ENCODE results near the gene SUB1. TPM values are rescaled to one million over a fixed set of nuclear protein-coding genes. Genes with fewer than 3 reads are reported as not detected.
"Not testable (repeated sequence)": the region's sequence is repeated elsewhere in the genome, so short reads cannot be mapped to it uniquely, and the experiment has no call there.

The SUB1 gene
- total and polyA plus RNA-seq, 4 experiments from 2014 or later = 204 to 578 (median 357) TPM

- Mint-ChIP-seq H3K36me3 (peaks cover 9 to 33% of the 10 kb centered on the region in 2 donors), H3K4me3 (no peak overlapping the region), H3K9me3 (peaks cover 0 to 2% (median 0%) of the 10 kb centered on the region in 8 donors), H3K4me1 (peaks cover 0 to 5% (median 4%) of the 10 kb centered on the region in 4 donors), H3K27ac (peak overlapping the region in 2 of 7 donors; percentile 2 to 57), H3K27me3 (no peaks in the 10 kb centered on the region)
- H3K4me3 ChIP-seq (ENCODE audit: low read length in 2 of 2) = no peak overlapping the region
- intact Hi-C loops (cut with micrococcal nuclease) = no loop called here
- POLR2A ChIA-PET (ENCODE audit: partially characterized antibody) = no interaction called here
- no peak overlapping the region for H3K27ac ChIP-seq (ENCODE audit: low read depth, low read length)
- H3K9me3 ChIP-seq (ENCODE audit: control insufficient read depth in 1 of 2, low read length in 2 of 2) = no peaks in the 10 kb centered on the region
- CTCF ChIA-PET (ENCODE audit: partially characterized antibody) = interaction anchor here (1.4 to 1.5 kb wide), 2 partner anchors 20 to 25 kb away, joined by 3 to 4 read pairs; no protein-coding TSS in a partner anchor
- no peaks in the 10 kb centered on the region for H3K36me3 ChIP-seq (ENCODE audit: insufficient read depth, low read length)
- DNase-seq = no peak
- no peaks in the 10 kb centered on the region for H3K27me3 ChIP-seq (ENCODE audit: insufficient read depth, low read length)
- no peaks in the 10 kb centered on the region for H3K4me1 ChIP-seq (ENCODE audit: insufficient read depth, low read length)
Observed at GRCh38 chr5:32565145-32565544, 20.2 kb upstream of the SUB1 start.

GRCh38 chr5:32566319-32567111 is 18.8 kb upstream of the SUB1 start:
- H3K9me3 Mint-ChIP-seq = peaks cover 0 to 2% (median 0%) of the 10 kb centered on the region in 8 donors
- DNase-seq = no peak
- H3K36me3 ChIP-seq (ENCODE audit: insufficient read depth, low read length) = no peaks in the 10 kb centered on the region
- H3K4me3 Mint-ChIP-seq = no peak overlapping the region
- H3K4me3 ChIP-seq (ENCODE audit: low read length in 2 of 2) = no peak overlapping the region
- no peak overlapping the region for H3K27ac ChIP-seq (ENCODE audit: low read depth, low read length)
- H3K27ac Mint-ChIP-seq = peak overlapping the region in 2 of 7 donors; percentile 5 to 9
- no peaks in the 10 kb centered on the region for H3K4me1 ChIP-seq (ENCODE audit: insufficient read depth, low read length)
- H3K4me1 Mint-ChIP-seq = peaks cover 0 to 5% (median 3%) of the 10 kb centered on the region in 4 donors
- intact Hi-C loops (cut with micrococcal nuclease) = no loop called here
- POLR2A ChIA-PET (ENCODE audit: partially characterized antibody) = no interaction called here
- H3K9me3 ChIP-seq (ENCODE audit: control insufficient read depth in 1 of 2, low read length in 2 of 2) = no peaks in the 10 kb centered on the region
- H3K27me3 ChIP-seq (ENCODE audit: insufficient read depth, low read length) = no peaks in the 10 kb centered on the region
- CTCF ChIA-PET (ENCODE audit: partially characterized antibody) = interaction anchor here (1.5 kb wide), 1 partner anchor 24 kb away, joined by 3 read pairs; no protein-coding TSS in a partner anchor
- H3K36me3 Mint-ChIP-seq = peaks cover 9 to 25% of the 10 kb centered on the region in 2 donors
- H3K27me3 Mint-ChIP-seq = no peaks in the 10 kb centered on the region

- Histone ChIP-seq H3K27me3 (ENCODE audit: insufficient read depth, low read length) (no peaks in the 10 kb centered on the region), H3K4me3 (ENCODE audit: low read length in 2 of 2) (no peak overlapping the region), H3K27ac (ENCODE audit: low read depth, low read length) (no peak overlapping the region), H3K4me1 (ENCODE audit: insufficient read depth, low read length) (no peaks in the 10 kb centered on the region), H3K9me3 (ENCODE audit: control insufficient read depth in 1 of 2, low read length in 2 of 2) (no peaks in the 10 kb centered on the region), H3K36me3 (ENCODE audit: insufficient read depth, low read length) (no peaks in the 10 kb centered on the region)
- Mint-ChIP-seq H3K4me1 (peaks cover 0 to 1% (median under 1%) of the 10 kb centered on the region in 4 donors), H3K27ac (no peak overlapping the region), H3K9me3 (no peaks in the 10 kb centered on the region), H3K4me3 (no peak overlapping the region), H3K27me3 (no peaks in the 10 kb centered on the region), H3K36me3 (peaks cover 5 to 10% of the 10 kb centered on the region in 2 donors)
- intact Hi-C loops (cut with micrococcal nuclease) = no loop called here
- CTCF ChIA-PET (ENCODE audit: partially characterized antibody) = interaction anchor here (0.9 kb wide), 1 partner anchor 82 kb away, joined by 3 read pairs; no protein-coding TSS in a partner anchor
- POLR2A ChIA-PET (ENCODE audit: partially characterized antibody) = no interaction called here
- DNase-seq = no peak
Observed at GRCh38 chr5:32571128-32571527, 14.2 kb upstream of the SUB1 start.

- ChIA-PET CTCF (ENCODE audit: partially characterized antibody) (interaction anchor here (0.6 to 3.1 kb wide), 2 partner anchors 17 to 79 kb away, joined by 3 to 13 read pairs; no protein-coding TSS in a partner anchor), POLR2A (ENCODE audit: partially characterized antibody) (interaction anchor here (0.9 to 1.1 kb wide), 2 partner anchors 10 to 42 kb away, joined by 3 to 4 read pairs; no protein-coding TSS in a partner anchor)
- no peaks in the 10 kb centered on the region for H3K9me3 Mint-ChIP-seq
- H3K27ac Mint-ChIP-seq = no peak overlapping the region
- Histone ChIP-seq H3K27ac (ENCODE audit: low read depth, low read length) (no peak overlapping the region), H3K4me3 (ENCODE audit: low read length in 2 of 2) (no peak overlapping the region), H3K9me3 (ENCODE audit: control insufficient read depth in 1 of 2, low read length in 2 of 2) (no peaks in the 10 kb centered on the region), H3K27me3 (ENCODE audit: insufficient read depth, low read length) (no peaks in the 10 kb centered on the region), H3K36me3 (ENCODE audit: insufficient read depth, low read length) (no peaks in the 10 kb centered on the region), H3K4me1 (ENCODE audit: insufficient read depth, low read length) (no peaks in the 10 kb centered on the region)
- no peaks in the 10 kb centered on the region for H3K27me3 Mint-ChIP-seq
- intact Hi-C loops (cut with micrococcal nuclease) = no loop called here
- H3K4me3 Mint-ChIP-seq = no peak overlapping the region
- DNase-seq = no peak
- peaks cover 0 to 5% of the 10 kb centered on the region in 2 donors for H3K36me3 Mint-ChIP-seq
- H3K4me1 Mint-ChIP-seq = peaks cover 0 to 1% (median under 1%) of the 10 kb centered on the region in 4 donors
Observed at GRCh38 chr5:32572778-32573480, 12.4 kb upstream of the SUB1 start.

GRCh38 chr5:32573481-32573854 is 11.9 kb upstream of the SUB1 start:
- ChIA-PET CTCF (ENCODE audit: partially characterized antibody) (interaction anchor here (0.6 to 3.1 kb wide), 2 partner anchors 16 to 79 kb away, joined by 3 to 13 read pairs; no protein-coding TSS in a partner anchor), POLR2A (ENCODE audit: partially characterized antibody) (interaction anchor here (1.1 kb wide), 1 partner anchor 10 kb away, joined by 3 read pairs; no protein-coding TSS in a partner anchor)
- H3K36me3 Mint-ChIP-seq; H3K9me3 Mint-ChIP-seq; H3K27me3 ChIP-seq (ENCODE audit: insufficient read depth, low read length); DNase-seq; H3K9me3 ChIP-seq (ENCODE audit: control insufficient read depth in 1 of 2, low read length in 2 of 2); H3K4me1 Mint-ChIP-seq; H3K4me1 ChIP-seq (ENCODE audit: insufficient read depth, low read length); H3K27ac Mint-ChIP-seq; H3K27ac ChIP-seq (ENCODE audit: low read depth, low read length); intact Hi-C loops (cut with micrococcal nuclease); H3K27me3 Mint-ChIP-seq; H3K36me3 ChIP-seq (ENCODE audit: insufficient read depth, low read length); H3K4me3 Mint-ChIP-seq; H3K4me3 ChIP-seq (ENCODE audit: low read length in 2 of 2): not testable (repeated sequence)

GRCh38 chr5:32574540-32575175 is 10.7 kb upstream of the SUB1 start:
- peaks cover 0 to 3% of the 10 kb centered on the region in 2 donors for H3K36me3 Mint-ChIP-seq
- ChIA-PET CTCF (ENCODE audit: partially characterized antibody) (interaction anchor here (3.1 kb wide), 1 partner anchor 15 kb away, joined by 13 read pairs; no protein-coding TSS in a partner anchor), POLR2A (ENCODE audit: partially characterized antibody) (no interaction called here)
- H3K4me3 Mint-ChIP-seq = no peak overlapping the region
- no peaks in the 10 kb centered on the region for H3K9me3 Mint-ChIP-seq
- DNase-seq = no peak
- Histone ChIP-seq H3K27me3 (ENCODE audit: insufficient read depth, low read length) (no peaks in the 10 kb centered on the region), H3K9me3 (ENCODE audit: control insufficient read depth in 1 of 2, low read length in 2 of 2) (no peaks in the 10 kb centered on the region), H3K4me3 (ENCODE audit: low read length in 2 of 2) (no peak overlapping the region), H3K27ac (ENCODE audit: low read depth, low read length) (no peak overlapping the region), H3K4me1 (ENCODE audit: insufficient read depth, low read length) (no peaks in the 10 kb centered on the region), H3K36me3 (ENCODE audit: insufficient read depth, low read length) (no peaks in the 10 kb centered on the region)
- intact Hi-C loops (cut with micrococcal nuclease) = no loop called here
- H3K4me1 Mint-ChIP-seq = peaks cover 0 to 1% (median under 1%) of the 10 kb centered on the region in 4 donors
- peak overlapping the region in 1 of 7 donors; percentile 42 for H3K27ac Mint-ChIP-seq
- no peaks in the 10 kb centered on the region for H3K27me3 Mint-ChIP-seq

Data from CD4-positive, alpha-beta memory T cell (primary cell).